Astrocyte (in vitro differentiated cells and primary cell): ENCODE results near the gene PURB.

Source experiments
- CTCF ChIP-seq: IDR thresholded peaks from 2 replicates; pipeline ENCODE4 v1.5.1; 2011; ENCODE audit warnings: low read depth, mild to moderate bottlenecking, inconsistent platforms, low read length, moderate library complexity; ENCODE audit not compliant: insufficient read depth
- EZH2 ChIP-seq: IDR thresholded peaks from 2 replicates; pipeline ENCODE4 v1.6.1; 2012; ENCODE audit warnings: mild to moderate bottlenecking, low read length, inconsistent platforms; ENCODE audit not compliant: insufficient read depth

GRCh38 chr7:44827567-44827966 is 57.8 kb downstream of the PURB start:
- TF ChIP-seq CTCF, result no peak
- TF ChIP-seq EZH2, result no peak
